HCT116 (cell line): ENCODE measurements around the gene STAC2. TPM values are rescaled to one million over a fixed set of nuclear protein-coding genes. Genes with fewer than 3 reads are reported as not detected.

ENCODE experiments used
- ATAC-seq: fragments of 200-7000 bp; cut with Tn5 transposase; 2 replicates; pipeline ENCODE4 v1.9.1; 2020; ENCODE audit warnings: mild to moderate bottlenecking, moderate library complexity
- BruUV-seq: library from RNA; stranded (reverse); fragments of 400-500 nt; replicated peaks from 2 replicates; lab custom pipeline; 2021; lab: Mats Ljungman, UMichigan
- CTCF ChIA-PET: fragments of 300-600 bp; sonication (Branson Sonifier 250); formaldehyde crosslinking; loops from one replicate; lab custom pipeline; 2021; ENCODE audit warnings: antibody characterized with exemption; lab: Charles Lee
- POLR2A ChIA-PET: fragments of 300-600, 350-600 bp; sonication (Branson Sonifier 250); formaldehyde crosslinking; loops from one replicate; lab custom pipeline; 2021; ENCODE audit warnings: antibody characterized with exemption; lab: Charles Lee
- RAD21 ChIA-PET, 2 experiments: fragments of 300-600 bp; sonication (Branson Sonifier 250); formaldehyde crosslinking; loops; one replicate each; lab custom pipeline; 2023; ENCODE audit warnings: low total read pairs in 2 of 2; ENCODE audit not compliant: uncharacterized antibody in 2 of 2, unreplicated experiment in 2 of 2, low non-redundant PET in 1 of 2; lab: Charles Lee
- DNase-seq: peaks from one replicate; pipeline ENCODE4 v3.0.0-alpha.2; 2010; ENCODE audit warnings: low read depth, low spot score
- H2AFZ ChIP-seq: fragments of 200-600 bp; shearing (Covaris generic), sonication (generic); 2 replicates; pipeline ENCODE4 v1.6.1; 2017; ENCODE audit warnings: low read depth, mixed run types, mixed read lengths, antibody characterized with exemption, low read length; ENCODE audit not compliant: poor library complexity, severe bottlenecking
- H3K27ac ChIP-seq: 2 replicates; pipeline ENCODE4 v1.5.1; 2012; ENCODE audit warnings: low read depth, low read length
- H3K27me3 ChIP-seq: fragments of 200-600 bp; sonication (generic); 2 replicates; pipeline ENCODE4 v1.6.1; 2016; ENCODE audit warnings: mixed run types, low read length, mixed read lengths; ENCODE audit not compliant: insufficient read depth
- H3K36me3 ChIP-seq, 2 experiments: fragments of 200-500 bp in 1 of 2; fragments of 200-600 bp in 1 of 2; sonication (Bioruptor generic) in 1 of 2; sonication (generic) in 1 of 2; 2 replicates each; pipeline versions ENCODE4 v1.5.1 to v1.6.1; 2014 to 2016; ENCODE audit warnings: low read length in 2 of 2, inconsistent platforms in 1 of 2, mixed read lengths in 1 of 2, mixed run types in 1 of 2; ENCODE audit not compliant: insufficient read depth in 2 of 2, control insufficient read depth in 1 of 2
- H3K4me1 ChIP-seq, 2 experiments: fragments of 200-600 bp in 1 of 2; sonication (generic) in 1 of 2; 2 replicates each; pipeline versions ENCODE4 v1.5.1 to v1.6.1; 2012 to 2017; ENCODE audit warnings: low read length in 2 of 2, inconsistent platforms in 1 of 2, mild to moderate bottlenecking in 1 of 2, mixed read lengths in 1 of 2, mixed run types in 1 of 2, moderate library complexity in 1 of 2; ENCODE audit not compliant: insufficient read depth in 2 of 2, control insufficient read depth in 1 of 2
- H3K4me2 ChIP-seq: fragments of 200-600 bp; sonication (generic); 2 replicates; pipeline ENCODE4 v1.6.1; 2017; ENCODE audit warnings: mixed run types, low read length, mixed read lengths
- H3K4me3 ChIP-seq, 2 experiments: fragments of 200-600 bp in 1 of 2; sonication (generic) in 1 of 2; replicated peaks in 1 of 2; 2 replicates each; pipeline ENCODE4 v1.5.1; 2011 to 2016; ENCODE audit warnings: low read length in 2 of 2, control low read depth in 1 of 2, low read depth in 1 of 2, mild to moderate bottlenecking in 1 of 2, mixed read lengths in 1 of 2, mixed run types in 1 of 2
- H3K79me2 ChIP-seq: fragments of 200-600 bp; sonication (generic); 2 replicates; pipeline ENCODE4 v1.6.1; 2017; ENCODE audit warnings: mild to moderate bottlenecking, mixed run types, low read length, moderate library complexity, mixed read lengths; ENCODE audit not compliant: insufficient read depth
- H3K9ac ChIP-seq: fragments of 200-600 bp; sonication (generic); 2 replicates; pipeline ENCODE4 v1.6.1; 2016; ENCODE audit warnings: low read length, mixed read lengths
- H3K9me2 ChIP-seq: fragments of 200-600 bp; sonication (generic), shearing (Covaris generic); 2 replicates; pipeline ENCODE4 v1.6.1; 2017; ENCODE audit warnings: mixed run types, mild to moderate bottlenecking, moderate library complexity; ENCODE audit not compliant: insufficient read depth
- H3K9me3 ChIP-seq, 2 experiments: fragments of 200-500 bp in 1 of 2; fragments of 200-600 bp in 1 of 2; sonication (Bioruptor generic) in 1 of 2; sonication (generic) in 1 of 2; 2 replicates each; pipeline ENCODE4 v1.6.1; 2014 to 2017; ENCODE audit warnings: low read length in 2 of 2, mixed read lengths in 2 of 2, inconsistent platforms in 1 of 2, low read depth in 1 of 2, mild to moderate bottlenecking in 1 of 2, mixed run types in 1 of 2, moderate library complexity in 1 of 2; ENCODE audit not compliant: control insufficient read depth in 1 of 2, insufficient read depth in 1 of 2
- H4K20me1 ChIP-seq: fragments of 200-600 bp; sonication (generic), shearing (Covaris generic); 2 replicates; pipeline ENCODE4 v1.6.1; 2017; ENCODE audit warnings: mixed run types, mild to moderate bottlenecking, moderate library complexity; ENCODE audit not compliant: insufficient read depth
- ATF3 ChIP-seq: IDR thresholded peaks from 2 replicates; pipeline ENCODE4 v1.6.1; 2012
- CBX3 ChIP-seq: IDR thresholded peaks from 2 replicates; pipeline ENCODE4 v1.6.1; 2012; ENCODE audit warnings: low read depth
- CEBPB ChIP-seq: IDR thresholded peaks from 2 replicates; pipeline ENCODE4 v1.6.1; 2012; ENCODE audit warnings: low read depth
- CTCF ChIP-seq, 3 experiments: fragments of 200-600 bp in 1 of 3; sonication (generic) in 1 of 3; IDR thresholded peaks in 2 of 3; conservative IDR thresholded peaks in 1 of 3; 2 replicates each; pipeline ENCODE4 v1.5.1; 2012 to 2017; ENCODE audit warnings: low read depth in 2 of 3, low read length in 2 of 3, antibody characterized with exemption in 1 of 3, borderline replicate concordance in 1 of 3, control low read depth in 1 of 3, mild to moderate bottlenecking in 1 of 3, mixed read lengths in 1 of 3, mixed run types in 1 of 3, moderate library complexity in 1 of 3; ENCODE audit not compliant: insufficient read depth in 1 of 3
- EGR1 ChIP-seq: IDR thresholded peaks from 2 replicates; pipeline ENCODE4 v1.6.1; 2012; ENCODE audit warnings: low read depth
- ELF1 ChIP-seq: IDR thresholded peaks from 2 replicates; pipeline ENCODE4 v1.6.1; 2012; ENCODE audit warnings: low read depth, borderline replicate concordance
- EZH2 ChIP-seq: fragments of 200-600 bp; sonication (generic); IDR thresholded peaks from 2 replicates; pipeline ENCODE4 v1.6.1; 2017; ENCODE audit warnings: antibody characterized with exemption, mixed run types
- EZH2phosphoT487 ChIP-seq: fragments of 200-600 bp; IDR thresholded peaks from 2 replicates; pipeline ENCODE4 v1.6.1; 2018; ENCODE audit warnings: antibody characterized with exemption, borderline replicate concordance
- FOSL1 ChIP-seq: IDR thresholded peaks from 2 replicates; pipeline ENCODE4 v1.6.1; 2012; ENCODE audit warnings: low read depth
- MAX ChIP-seq: IDR thresholded peaks from 2 replicates; pipeline ENCODE4 v1.6.1; 2012
- POLR2AphosphoS5 ChIP-seq: IDR thresholded peaks from 2 replicates; pipeline ENCODE4 v1.6.1; 2011; ENCODE audit warnings: mild to moderate bottlenecking, low read depth, low read length, moderate library complexity
- RAD21 ChIP-seq: IDR thresholded peaks from 2 replicates; pipeline ENCODE4 v1.6.1; 2012; ENCODE audit warnings: low read depth, mild to moderate bottlenecking
- SIN3A ChIP-seq: IDR thresholded peaks from 2 replicates; pipeline ENCODE4 v1.6.1; 2012; ENCODE audit warnings: low read depth
- SP1 ChIP-seq: IDR thresholded peaks from 2 replicates; pipeline ENCODE4 v1.6.1; 2012; ENCODE audit warnings: low read depth
- TCF7L2 ChIP-seq: IDR thresholded peaks from 2 replicates; pipeline ENCODE4 v1.7.0; 2011; ENCODE audit warnings: borderline replicate concordance, inconsistent platforms; ENCODE audit not compliant: insufficient read depth, insufficient read length; ENCODE audit errors: extremely low read depth
- YY1 ChIP-seq: IDR thresholded peaks from 2 replicates; pipeline ENCODE4 v1.6.1; 2011; ENCODE audit warnings: low read length, low read depth, moderate library complexity, mild to moderate bottlenecking; ENCODE audit not compliant: insufficient replicate concordance; ENCODE audit errors: extremely low read depth
- ZFX ChIP-seq: fragments of 450-650 bp; IDR thresholded peaks from 2 replicates; pipeline ENCODE4 v1.6.1; 2017
- ZNF274 ChIP-seq: fragments of 200-500 bp; sonication (Bioruptor generic); IDR thresholded peaks from 2 replicates; pipeline ENCODE4 v1.6.1; 2014; ENCODE audit warnings: mild to moderate bottlenecking, low read depth, low read length, inconsistent platforms
- intact Hi-C: fragments of 100-400 bp; cut with micrococcal nuclease; formaldehyde crosslinking; loops from 2 replicates; pipeline ENCODE4 v1.10.0; 2022
- total RNA-seq: library from RNA; stranded (reverse); gene quantifications from one replicate; pipeline ENCODE4 v1.2.1, GENCODE V29; 2021; ENCODE audit not compliant: unreplicated experiment
- TF ChIP-seq, protein P1 (sequence below): IDR thresholded peaks from 2 replicates; pipeline ENCODE4 v1.6.1; 2012; ENCODE audit warnings: low read depth

Gene STAC2
- total RNA-seq, 1 experiment from 2014 or later: not detected

GRCh38 chr17:39191750-39192510 lies 33.8 kb downstream of the STAC2 start:
- TF ChIP-seq ZNF274 (no peak), ZFX (no peak), TCF7L2 (no peak), POLR2AphosphoS5 (no peak), SP1 (no peak), CTCF (IDR thresholded peaks at IDR 0.05 in 2 of 3, conservative IDR thresholded peaks at IDR 0.05 in 1 of 3; ENCODE audit: borderline replicate concordance in 1 of 3, insufficient read depth in 1 of 3, low read depth in 2 of 3, low read length in 2 of 3) (no peak), CBX3 (no peak), MAX (no peak), FOSL1 (no peak), EGR1 (no peak), ELF1 (no peak), EZH2phosphoT487 (no peak), CEBPB (no peak), YY1 (no peak), EZH2 (no peak), RAD21 (no peak), SIN3A (no peak), ATF3 (no peak)
- TF ChIP-seq, protein P1, sequence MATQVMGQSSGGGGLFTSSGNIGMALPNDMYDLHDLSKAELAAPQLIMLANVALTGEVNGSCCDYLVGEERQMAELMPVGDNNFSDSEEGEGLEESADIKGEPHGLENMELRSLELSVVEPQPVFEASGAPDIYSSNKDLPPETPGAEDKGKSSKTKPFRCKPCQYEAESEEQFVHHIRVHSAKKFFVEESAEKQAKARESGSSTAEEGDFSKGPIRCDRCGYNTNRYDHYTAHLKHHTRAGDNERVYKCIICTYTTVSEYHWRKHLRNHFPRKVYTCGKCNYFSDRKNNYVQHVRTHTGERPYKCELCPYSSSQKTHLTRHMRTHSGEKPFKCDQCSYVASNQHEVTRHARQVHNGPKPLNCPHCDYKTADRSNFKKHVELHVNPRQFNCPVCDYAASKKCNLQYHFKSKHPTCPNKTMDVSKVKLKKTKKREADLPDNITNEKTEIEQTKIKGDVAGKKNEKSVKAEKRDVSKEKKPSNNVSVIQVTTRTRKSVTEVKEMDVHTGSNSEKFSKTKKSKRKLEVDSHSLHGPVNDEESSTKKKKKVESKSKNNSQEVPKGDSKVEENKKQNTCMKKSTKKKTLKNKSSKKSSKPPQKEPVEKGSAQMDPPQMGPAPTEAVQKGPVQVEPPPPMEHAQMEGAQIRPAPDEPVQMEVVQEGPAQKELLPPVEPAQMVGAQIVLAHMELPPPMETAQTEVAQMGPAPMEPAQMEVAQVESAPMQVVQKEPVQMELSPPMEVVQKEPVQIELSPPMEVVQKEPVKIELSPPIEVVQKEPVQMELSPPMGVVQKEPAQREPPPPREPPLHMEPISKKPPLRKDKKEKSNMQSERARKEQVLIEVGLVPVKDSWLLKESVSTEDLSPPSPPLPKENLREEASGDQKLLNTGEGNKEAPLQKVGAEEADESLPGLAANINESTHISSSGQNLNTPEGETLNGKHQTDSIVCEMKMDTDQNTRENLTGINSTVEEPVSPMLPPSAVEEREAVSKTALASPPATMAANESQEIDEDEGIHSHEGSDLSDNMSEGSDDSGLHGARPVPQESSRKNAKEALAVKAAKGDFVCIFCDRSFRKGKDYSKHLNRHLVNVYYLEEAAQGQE: no peak
- ATAC-seq (no peak), DNase-seq (no peak)
- no peak overlapping the region for H2AFZ ChIP-seq
- no peaks in the 10 kb centered on the region for H4K20me1 ChIP-seq
- H3K27me3 ChIP-seq: no peaks in the 10 kb centered on the region
- ChIA-PET POLR2A (interaction anchor here (1.8 kb wide), 1 partner anchor 8 kb away, joined by 6 read pairs; the partner anchor contains the start of gene RPL19), CTCF (no interaction called here), RAD21 (interaction anchor here in 1 of 2 experiments (0.6 kb wide), 1 partner anchor 13 kb away, joined by 4 read pairs; no protein-coding TSS in a partner anchor)
- H3K36me3 ChIP-seq: peaks cover 7 to 10% of the 10 kb centered on the region in 2 experiments; a peak in 3 of 4 replicates
- no peak overlapping the region for H3K4me3 ChIP-seq
- H3K79me2 ChIP-seq: peaks cover 12% of the 10 kb centered on the region; the same call in 1 of the 2 replicates
- intact Hi-C loops: no loop called here
- H3K4me2 ChIP-seq: no peak overlapping the region
- no peaks in the 10 kb centered on the region for H3K9me3 ChIP-seq
- BruUV-seq: no TSS peak
- peaks cover 9 to 13% of the 10 kb centered on the region in 2 experiments for H3K4me1 ChIP-seq
- no peak overlapping the region for H3K27ac ChIP-seq
- no peak overlapping the region for H3K9ac ChIP-seq
- H3K9me2 ChIP-seq: no peaks in the 10 kb centered on the region
